Esophagus squamous epithelium (tissue), 4 donors: ENCODE data around the gene TMEM255B.

ENCODE experiments used
- POLR2A ChIP-seq, 4 donors: fragments of 450-650 bp; IDR thresholded peaks; one replicate each; pipeline ENCODE4 v1.6.1; 2017; ENCODE audit warnings: antibody characterized with exemption in 4 of 4, mild to moderate bottlenecking in 4 of 4, moderate library complexity in 3 of 4
- TF ChIP-seq, protein P1 (sequence below), 6 experiments: fragments of 450-650 bp in 4 of 6; fragments of 200-600 bp in 2 of 6; sonication (generic) in 2 of 6; IDR thresholded peaks; one replicate each; pipeline ENCODE4 v1.5.1; 2016 to 2019; ENCODE audit warnings: antibody characterized with exemption in 6 of 6, mild to moderate bottlenecking in 4 of 6, moderate library complexity in 4 of 6

DNA sequence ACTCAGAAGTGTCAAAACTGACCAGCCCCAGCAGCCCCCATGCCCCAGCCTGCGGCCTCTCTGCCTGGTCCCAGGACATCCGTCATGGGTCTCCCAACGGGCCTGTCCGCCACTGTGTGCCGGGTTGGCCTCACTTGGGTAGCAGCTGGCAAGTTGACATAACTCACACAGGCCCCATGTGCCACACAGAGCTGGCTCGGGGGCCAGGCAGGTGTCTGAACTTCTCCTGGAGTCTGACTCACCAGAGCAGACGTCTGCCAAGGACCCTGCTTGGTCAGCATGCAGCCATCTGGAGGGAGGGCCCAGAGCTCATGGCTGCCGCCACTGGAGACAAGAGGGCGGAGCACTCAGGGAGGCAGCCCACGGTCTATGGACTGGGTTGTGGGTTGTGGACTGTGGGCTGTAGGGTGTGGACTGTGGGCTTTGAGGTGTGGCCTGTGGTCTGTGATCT, 32.0 kb upstream of the TMEM255B start:
- TF ChIP-seq, protein P1, sequence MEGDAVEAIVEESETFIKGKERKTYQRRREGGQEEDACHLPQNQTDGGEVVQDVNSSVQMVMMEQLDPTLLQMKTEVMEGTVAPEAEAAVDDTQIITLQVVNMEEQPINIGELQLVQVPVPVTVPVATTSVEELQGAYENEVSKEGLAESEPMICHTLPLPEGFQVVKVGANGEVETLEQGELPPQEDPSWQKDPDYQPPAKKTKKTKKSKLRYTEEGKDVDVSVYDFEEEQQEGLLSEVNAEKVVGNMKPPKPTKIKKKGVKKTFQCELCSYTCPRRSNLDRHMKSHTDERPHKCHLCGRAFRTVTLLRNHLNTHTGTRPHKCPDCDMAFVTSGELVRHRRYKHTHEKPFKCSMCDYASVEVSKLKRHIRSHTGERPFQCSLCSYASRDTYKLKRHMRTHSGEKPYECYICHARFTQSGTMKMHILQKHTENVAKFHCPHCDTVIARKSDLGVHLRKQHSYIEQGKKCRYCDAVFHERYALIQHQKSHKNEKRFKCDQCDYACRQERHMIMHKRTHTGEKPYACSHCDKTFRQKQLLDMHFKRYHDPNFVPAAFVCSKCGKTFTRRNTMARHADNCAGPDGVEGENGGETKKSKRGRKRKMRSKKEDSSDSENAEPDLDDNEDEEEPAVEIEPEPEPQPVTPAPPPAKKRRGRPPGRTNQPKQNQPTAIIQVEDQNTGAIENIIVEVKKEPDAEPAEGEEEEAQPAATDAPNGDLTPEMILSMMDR (IDR thresholded peaks at IDR 0.05), result no peak
- TF ChIP-seq POLR2A (IDR thresholded peaks at IDR 0.05), result no peak
